Measurements from ENCODE around the gene TK2.
"Not testable (repeated sequence)": the region's sequence is repeated elsewhere in the genome, so short reads cannot be mapped to it uniquely, and the experiment has no call there.

The TK2 gene

GRCh38 chr16:66503030-66503429 is 46.9 kb downstream of the TK2 start:
- no peak overlapping the region for H3K27ac ChIP-seq
- DNase-seq = no peak
- H3K27me3 ChIP-seq (ENCODE audit: insufficient read depth, low read depth, severe bottlenecking) = no peaks in the 10 kb centered on the region
- H3K9me3 ChIP-seq (ENCODE audit: severe bottlenecking) = no peaks in the 10 kb centered on the region
- no peak for TF ChIP-seq CTCF (IDR thresholded peaks at IDR 0.05; ENCODE audit: low read depth, low read length)
- no peak overlapping the region for H3K4me3 ChIP-seq (ENCODE audit: low read depth, low read length)
- H3K36me3 ChIP-seq = no peaks in the 10 kb centered on the region

- Histone ChIP-seq H3K9me3 (ENCODE audit: severe bottlenecking) (no peaks in the 10 kb centered on the region), H3K27me3 (ENCODE audit: insufficient read depth, low read depth, severe bottlenecking) (no peaks in the 10 kb centered on the region), H3K36me3 (no peaks in the 10 kb centered on the region), H3K4me3 (ENCODE audit: low read depth, low read length) (no peak overlapping the region), H3K27ac (no peak overlapping the region)
- TF ChIP-seq CTCF (IDR thresholded peaks at IDR 0.05; ENCODE audit: low read depth, low read length) = no peak
- no peak for DNase-seq
Measured at GRCh38 chr16:66502020-66502913, 47.7 kb downstream of the TK2 start.

- H3K4me3 ChIP-seq (ENCODE audit: low read depth, low read length); H3K9me3 ChIP-seq (ENCODE audit: severe bottlenecking); H3K27ac ChIP-seq; DNase-seq; H3K36me3 ChIP-seq; H3K27me3 ChIP-seq (ENCODE audit: insufficient read depth, low read depth, severe bottlenecking): not testable (repeated sequence)
Measured at GRCh38 chr16:66501563-66501962, 48.4 kb downstream of the TK2 start.

DNA sequence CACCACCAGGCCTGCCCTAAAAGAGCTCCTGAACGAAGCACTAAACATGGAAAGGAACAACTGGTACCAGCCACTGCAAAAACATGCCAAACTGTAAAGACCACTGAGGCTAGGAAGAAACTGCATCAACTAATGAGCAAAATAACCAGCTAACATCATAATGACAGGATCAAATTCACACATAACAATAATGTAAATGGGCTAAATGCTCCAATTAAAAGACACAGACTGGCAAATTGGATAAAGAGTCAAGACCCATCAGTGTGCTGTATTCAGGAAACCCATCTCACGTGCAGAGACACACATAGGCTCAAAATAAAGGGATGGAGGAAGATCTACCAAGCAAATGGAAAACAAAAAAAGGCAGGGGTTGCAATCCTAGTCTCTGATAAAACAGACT is 52.0 kb downstream of the TK2 start:
- not testable (repeated sequence) for H3K27me3 ChIP-seq (ENCODE audit: insufficient read depth, low read depth, severe bottlenecking); H3K36me3 ChIP-seq; H3K9me3 ChIP-seq (ENCODE audit: severe bottlenecking); H3K4me3 ChIP-seq (ENCODE audit: low read depth, low read length); H3K27ac ChIP-seq; DNase-seq

- not testable (repeated sequence) for H3K27ac ChIP-seq; H3K36me3 ChIP-seq; H3K27me3 ChIP-seq (ENCODE audit: insufficient read depth, low read depth, severe bottlenecking); H3K9me3 ChIP-seq (ENCODE audit: severe bottlenecking); DNase-seq; H3K4me3 ChIP-seq (ENCODE audit: low read depth, low read length)
Measured at GRCh38 chr16:66496226-66496625, 53.7 kb downstream of the TK2 start.

DNA sequence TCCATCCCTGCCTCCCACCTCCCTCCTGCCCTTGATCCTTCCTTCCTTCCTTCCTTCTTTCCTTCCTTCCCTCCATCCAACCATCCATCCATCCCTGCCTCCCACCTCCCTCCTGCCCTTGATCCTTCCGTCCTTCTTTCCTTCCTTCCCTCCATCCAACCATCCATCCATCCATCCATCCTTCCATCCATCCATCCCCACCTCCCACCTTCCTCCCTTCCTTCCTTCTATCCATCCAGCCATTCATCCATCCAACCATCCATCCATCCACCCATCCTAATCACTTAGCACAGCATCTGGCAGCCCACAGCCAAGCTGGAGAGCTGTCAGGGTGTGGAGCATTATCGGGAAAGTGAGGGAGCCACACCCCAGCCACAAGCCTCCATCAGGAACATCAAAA is 54.5 kb downstream of the TK2 start:
- H3K27ac ChIP-seq = no peak overlapping the region
- no peaks in the 10 kb centered on the region for H3K27me3 ChIP-seq (ENCODE audit: insufficient read depth, low read depth, severe bottlenecking)
- no peaks in the 10 kb centered on the region for H3K36me3 ChIP-seq
- TF ChIP-seq CTCF (IDR thresholded peaks at IDR 0.05; ENCODE audit: low read depth, low read length) = no peak
- DNase-seq = no peak
- no peak overlapping the region for H3K4me3 ChIP-seq (ENCODE audit: low read depth, low read length)
- H3K9me3 ChIP-seq (ENCODE audit: severe bottlenecking) = peaks cover 5% of the 10 kb centered on the region

- DNase-seq = no peak
- no peak overlapping the region for H3K4me3 ChIP-seq (ENCODE audit: low read depth, low read length)
- TF ChIP-seq CTCF (IDR thresholded peaks at IDR 0.05; ENCODE audit: low read depth, low read length) = no peak
Measured at GRCh38 chr16:66494916-66495315, 55.0 kb downstream of the TK2 start.

More at GRCh38 chr16:66494916-66495315, 55.0 kb downstream of the TK2 start:
- Histone ChIP-seq H3K27me3 (ENCODE audit: insufficient read depth, low read depth, severe bottlenecking) (no peaks in the 10 kb centered on the region), H3K9me3 (ENCODE audit: severe bottlenecking) (peaks cover 5% of the 10 kb centered on the region), H3K36me3 (no peaks in the 10 kb centered on the region), H3K27ac (no peak overlapping the region)

All from WERI-Rb-1 (cell line).